ENCODE results near the gene PPFIA1.

The PPFIA1 gene

DNA sequence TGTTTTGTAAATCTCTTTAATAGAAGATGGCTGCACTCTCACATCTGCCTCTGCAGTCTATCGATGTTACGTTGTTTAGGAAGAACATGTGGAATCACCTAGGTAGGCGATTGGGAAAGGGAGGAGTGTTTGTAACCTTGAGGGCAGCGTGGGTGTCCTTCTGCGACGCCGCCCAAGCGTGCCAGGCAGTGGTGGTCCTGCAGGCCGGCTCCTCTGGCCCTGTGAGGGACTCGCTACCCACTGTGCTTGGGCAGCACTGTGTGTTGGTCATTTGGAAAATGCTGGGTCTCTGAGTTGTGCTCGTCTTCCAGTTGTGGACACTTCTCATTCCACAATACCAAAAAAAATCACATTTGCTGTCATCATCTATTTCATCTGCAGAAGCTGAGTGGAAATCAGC, 156.9 kb downstream of the PPFIA1 start:
- TF ChIP-seq, protein P1, sequence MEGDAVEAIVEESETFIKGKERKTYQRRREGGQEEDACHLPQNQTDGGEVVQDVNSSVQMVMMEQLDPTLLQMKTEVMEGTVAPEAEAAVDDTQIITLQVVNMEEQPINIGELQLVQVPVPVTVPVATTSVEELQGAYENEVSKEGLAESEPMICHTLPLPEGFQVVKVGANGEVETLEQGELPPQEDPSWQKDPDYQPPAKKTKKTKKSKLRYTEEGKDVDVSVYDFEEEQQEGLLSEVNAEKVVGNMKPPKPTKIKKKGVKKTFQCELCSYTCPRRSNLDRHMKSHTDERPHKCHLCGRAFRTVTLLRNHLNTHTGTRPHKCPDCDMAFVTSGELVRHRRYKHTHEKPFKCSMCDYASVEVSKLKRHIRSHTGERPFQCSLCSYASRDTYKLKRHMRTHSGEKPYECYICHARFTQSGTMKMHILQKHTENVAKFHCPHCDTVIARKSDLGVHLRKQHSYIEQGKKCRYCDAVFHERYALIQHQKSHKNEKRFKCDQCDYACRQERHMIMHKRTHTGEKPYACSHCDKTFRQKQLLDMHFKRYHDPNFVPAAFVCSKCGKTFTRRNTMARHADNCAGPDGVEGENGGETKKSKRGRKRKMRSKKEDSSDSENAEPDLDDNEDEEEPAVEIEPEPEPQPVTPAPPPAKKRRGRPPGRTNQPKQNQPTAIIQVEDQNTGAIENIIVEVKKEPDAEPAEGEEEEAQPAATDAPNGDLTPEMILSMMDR (IDR thresholded peaks at IDR 0.05; ENCODE audit: low read depth, low read length), result no peak

DNA sequence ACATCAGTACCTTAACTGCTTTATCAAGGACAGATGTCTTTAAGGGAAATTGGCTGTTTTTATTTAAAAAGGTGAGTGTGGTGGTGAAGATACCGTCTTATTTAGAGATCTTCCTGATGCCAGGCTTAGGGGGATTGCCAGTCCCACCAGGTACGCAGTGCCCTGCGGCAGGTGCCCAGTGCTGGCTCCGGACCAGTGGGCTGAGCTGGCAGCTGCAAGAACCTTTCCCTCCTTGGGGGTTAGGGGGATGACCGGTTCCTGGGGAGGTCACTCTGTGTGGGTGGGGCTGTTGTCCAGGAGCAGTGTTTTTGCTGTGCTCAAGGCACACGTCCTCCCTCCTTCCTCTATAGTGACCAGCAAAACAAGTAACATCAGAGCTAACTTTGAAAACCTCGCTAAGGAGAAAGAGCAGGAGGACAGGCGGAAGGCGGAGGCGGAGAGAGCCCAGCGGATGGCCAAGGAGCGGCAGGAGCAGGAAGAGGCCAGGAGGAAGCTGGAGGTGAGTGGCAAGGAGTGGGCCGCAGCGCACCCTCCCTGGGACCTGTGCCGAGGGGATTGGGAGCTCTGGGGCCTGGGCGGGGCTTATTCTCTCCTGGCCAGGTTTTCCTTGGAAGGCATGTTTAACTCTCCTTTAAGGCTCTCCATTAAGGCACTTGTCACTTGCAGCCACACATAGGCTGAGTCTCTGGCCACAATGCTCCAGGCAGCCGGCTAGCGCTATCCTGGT, 158.4 kb downstream of the PPFIA1 start:
- no peak overlapping the region for H3K4me3 ChIP-seq (ENCODE audit: low read depth, low read length)
- TF ChIP-seq, protein P1 (IDR thresholded peaks at IDR 0.05; ENCODE audit: low read depth, low read length), result no peak

More for the DNA sequence above, 156.9 kb downstream of the PPFIA1 start:
- H3K4me3 ChIP-seq (ENCODE audit: low read depth, low read length), result no peak overlapping the region

DNA sequence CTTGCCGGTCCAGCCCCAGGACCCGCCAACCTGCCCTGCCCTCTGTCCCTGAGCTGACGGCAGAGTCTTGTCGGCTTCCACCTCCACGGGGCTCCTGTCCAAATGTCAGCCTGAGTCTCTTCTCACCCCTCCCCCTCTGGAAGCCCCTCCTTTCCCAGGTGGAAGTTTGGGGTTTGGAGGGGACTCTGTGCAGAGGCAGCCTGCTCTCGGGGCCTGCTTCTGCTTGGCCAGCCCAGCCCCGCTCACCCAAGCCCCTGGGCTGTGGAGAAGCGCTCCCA, 158.9 kb downstream of the PPFIA1 start:
- no peak overlapping the region for H3K4me3 ChIP-seq (ENCODE audit: low read depth, low read length)
- TF ChIP-seq, protein P1 (IDR thresholded peaks at IDR 0.05; ENCODE audit: low read depth, low read length), result no peak

DNA sequence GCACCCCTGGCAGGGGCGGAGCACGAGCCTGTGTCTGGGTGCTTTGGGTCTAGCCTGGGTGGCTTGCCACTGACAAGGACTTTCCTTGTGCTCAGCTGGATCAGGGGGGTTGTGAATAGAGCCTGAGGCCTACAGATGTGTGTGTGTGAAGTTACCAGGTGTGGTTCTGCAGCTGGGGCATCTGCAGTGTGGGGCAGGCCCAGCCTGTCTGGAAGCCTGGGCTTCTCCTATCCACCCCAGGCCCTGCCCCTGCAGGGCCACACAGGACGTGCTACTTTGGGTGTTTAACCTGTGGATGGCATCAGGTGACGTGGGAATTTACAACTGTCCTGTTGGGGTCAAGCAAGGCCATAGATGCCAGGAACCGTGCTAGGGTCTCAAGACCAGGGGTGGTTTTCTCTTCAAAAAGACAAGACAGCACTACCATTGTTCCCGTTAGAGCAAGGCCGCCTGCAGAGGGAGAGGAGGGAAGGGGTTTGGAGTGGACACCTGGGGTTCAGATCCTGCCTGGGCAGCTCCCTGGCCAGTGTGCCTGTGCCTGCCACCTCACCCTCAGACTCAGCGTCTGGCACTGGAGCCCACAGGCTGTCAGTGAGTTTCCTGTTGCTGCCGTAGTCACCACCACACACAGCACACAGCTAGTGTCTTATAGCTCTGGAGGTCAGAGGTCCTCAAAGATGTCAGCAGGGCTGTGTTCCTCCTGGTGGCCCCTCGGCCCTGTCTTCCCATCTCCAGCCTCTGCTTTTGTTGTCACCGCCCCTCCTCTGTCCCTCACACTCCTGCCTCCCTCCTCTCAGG, 159.4 kb downstream of the PPFIA1 start:
- TF ChIP-seq, protein P1 (IDR thresholded peaks at IDR 0.05; ENCODE audit: low read depth, low read length), result no peak
- H3K4me3 ChIP-seq (ENCODE audit: low read depth, low read length), result no peak overlapping the region

DNA sequence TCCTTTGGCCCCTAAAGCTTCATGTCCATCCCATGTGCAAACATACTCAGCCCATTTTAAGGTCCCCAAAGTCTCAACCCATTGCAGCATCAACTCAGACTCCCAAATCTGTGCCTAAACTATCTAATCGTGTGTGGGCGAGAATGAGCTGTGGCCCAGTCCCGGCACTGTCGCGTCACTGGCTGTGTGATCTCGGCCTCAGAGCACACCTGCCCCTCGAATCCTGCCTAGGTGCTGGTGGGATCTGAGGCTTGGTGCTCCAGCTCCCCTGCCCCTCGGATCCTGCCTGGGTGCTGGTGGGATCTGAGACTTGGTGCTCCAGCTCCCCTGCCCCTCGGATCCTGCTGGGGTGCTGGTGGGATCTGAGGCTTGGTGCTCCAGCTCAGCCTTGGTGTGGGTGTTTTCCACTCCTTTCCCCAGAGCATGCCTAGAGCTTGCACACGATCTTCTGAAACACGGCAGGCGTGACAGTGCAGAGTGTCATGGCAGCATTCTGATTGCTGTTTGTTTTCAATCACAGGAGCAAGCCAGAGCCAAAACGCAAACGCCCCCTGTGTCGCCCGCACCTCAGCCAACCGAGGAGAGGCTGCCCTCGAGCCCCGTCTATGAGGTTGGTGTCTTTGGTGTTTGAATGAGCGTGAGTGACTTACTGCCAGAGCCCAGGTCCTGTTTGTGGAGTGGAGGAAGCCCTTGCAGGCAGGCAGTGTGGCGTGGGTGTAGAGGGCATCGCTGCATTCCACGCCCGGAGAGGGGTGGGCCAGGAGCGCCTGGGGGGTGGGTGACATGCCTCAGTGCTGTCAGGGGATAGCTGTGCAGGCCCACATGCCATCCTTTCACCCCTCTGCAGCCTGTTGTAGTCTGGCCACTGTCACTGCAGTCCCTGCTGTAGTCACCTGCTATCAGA, 160.4 kb downstream of the PPFIA1 start:
- H3K4me3 ChIP-seq (ENCODE audit: low read depth, low read length), result no peak overlapping the region
- TF ChIP-seq, protein P1 (IDR thresholded peaks at IDR 0.05; ENCODE audit: low read depth, low read length), result no peak

DNA sequence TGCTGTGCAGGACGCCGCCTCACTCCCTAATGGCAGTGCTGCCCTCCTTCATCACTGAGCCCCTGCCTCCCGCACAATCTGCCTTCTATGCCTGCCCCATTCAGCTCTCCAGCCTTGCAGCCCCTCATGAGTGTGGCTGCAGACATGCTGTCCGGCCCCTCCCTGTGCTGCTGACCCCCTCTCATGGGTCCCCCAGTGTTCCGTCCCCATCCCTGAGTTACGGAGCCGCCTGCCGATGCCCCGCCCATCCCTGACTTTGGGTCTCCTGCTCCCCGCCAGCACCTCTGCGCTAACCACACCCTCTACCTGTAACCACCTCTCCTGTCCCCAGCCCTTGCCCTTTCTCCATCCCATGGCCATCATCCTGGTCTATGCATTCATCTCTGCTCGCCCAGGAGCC, 161.1 kb downstream of the PPFIA1 start:
- TF ChIP-seq, protein P1 (IDR thresholded peaks at IDR 0.05; ENCODE audit: low read depth, low read length), result no peak
- no peak overlapping the region for H3K4me3 ChIP-seq (ENCODE audit: low read depth, low read length)

Data from WI38 (cell line).